ENCODE data around the gene RASA2.

- TF ChIP-seq, protein P1, sequence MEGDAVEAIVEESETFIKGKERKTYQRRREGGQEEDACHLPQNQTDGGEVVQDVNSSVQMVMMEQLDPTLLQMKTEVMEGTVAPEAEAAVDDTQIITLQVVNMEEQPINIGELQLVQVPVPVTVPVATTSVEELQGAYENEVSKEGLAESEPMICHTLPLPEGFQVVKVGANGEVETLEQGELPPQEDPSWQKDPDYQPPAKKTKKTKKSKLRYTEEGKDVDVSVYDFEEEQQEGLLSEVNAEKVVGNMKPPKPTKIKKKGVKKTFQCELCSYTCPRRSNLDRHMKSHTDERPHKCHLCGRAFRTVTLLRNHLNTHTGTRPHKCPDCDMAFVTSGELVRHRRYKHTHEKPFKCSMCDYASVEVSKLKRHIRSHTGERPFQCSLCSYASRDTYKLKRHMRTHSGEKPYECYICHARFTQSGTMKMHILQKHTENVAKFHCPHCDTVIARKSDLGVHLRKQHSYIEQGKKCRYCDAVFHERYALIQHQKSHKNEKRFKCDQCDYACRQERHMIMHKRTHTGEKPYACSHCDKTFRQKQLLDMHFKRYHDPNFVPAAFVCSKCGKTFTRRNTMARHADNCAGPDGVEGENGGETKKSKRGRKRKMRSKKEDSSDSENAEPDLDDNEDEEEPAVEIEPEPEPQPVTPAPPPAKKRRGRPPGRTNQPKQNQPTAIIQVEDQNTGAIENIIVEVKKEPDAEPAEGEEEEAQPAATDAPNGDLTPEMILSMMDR (IDR thresholded peaks at IDR 0.05; ENCODE audit: low read length), result no peak
- TF ChIP-seq EZH2phosphoT487 (IDR thresholded peaks at IDR 0.05; ENCODE audit: low read length), result no peak
Measured at GRCh38 chr3:141546081-141546480, 59.3 kb downstream of the RASA2 start.
